ENCODE measurements around the gene PMEL. TPM values are rescaled to one million over a fixed set of nuclear protein-coding genes. Genes with fewer than 3 reads are reported as not detected.

PMEL gene
- total RNA-seq, 1 experiment from 2014 or later: 2.0 TPM

DNA sequence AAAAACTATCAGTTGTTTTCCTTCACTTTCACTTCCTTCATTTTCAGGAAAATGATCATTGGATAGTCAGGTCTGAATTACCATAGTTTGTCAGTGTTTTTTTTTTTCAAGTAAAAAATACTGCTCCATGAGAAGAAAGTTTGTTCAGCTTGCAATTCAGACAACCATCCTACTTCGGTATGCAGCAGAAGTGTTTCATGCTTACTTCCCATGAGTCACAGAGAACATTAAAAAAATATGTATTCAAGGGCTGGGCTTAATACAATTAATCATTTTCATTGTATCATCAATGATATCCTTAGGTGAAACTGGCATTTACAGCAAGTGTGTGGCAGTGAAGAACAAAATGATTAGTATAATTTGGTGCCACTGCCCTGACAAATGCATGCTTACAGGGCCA is 59.8 kb downstream of the PMEL start:
- ChIA-PET CTCF (interaction anchor here (0.6 kb wide), 1 partner anchor 90 kb away, joined by 3 read pairs; no protein-coding TSS in a partner anchor), POLR2A (ENCODE audit: unreplicated experiment) (interaction anchor here (0.7 kb wide), 1 partner anchor 297 kb away, joined by 13 read pairs; no protein-coding TSS in a partner anchor)
- Histone ChIP-seq H3K9ac (ENCODE audit: low read length) (no peak overlapping the region), H3K27me3 (ENCODE audit: low read length) (no peaks in the 10 kb centered on the region), H3K9me2 (replicated peaks; ENCODE audit: low read length) (no peaks in the 10 kb centered on the region), H4K20me1 (ENCODE audit: low read length) (no peaks in the 10 kb centered on the region), H3K9me3 (ENCODE audit: low read length) (no peaks in the 10 kb centered on the region), H3K27ac (ENCODE audit: low read length) (no peak overlapping the region), H3K79me2 (ENCODE audit: low read length) (no peaks in the 10 kb centered on the region), H3K4me3 (ENCODE audit: low read length) (no peak overlapping the region), H2AFZ (ENCODE audit: low read length) (no peak overlapping the region), H3K36me3 (ENCODE audit: low read depth, low read length) (no peaks in the 10 kb centered on the region), H3F3A (ENCODE audit: low read length, unreplicated experiment) (no peaks in the 10 kb centered on the region), H3K4me1 (ENCODE audit: insufficient read depth, low read length) (peaks cover 10% of the 10 kb centered on the region; the same call in 1 of the 2 replicates), H3K4me2 (ENCODE audit: low read length) (peak overlapping the region; percentile 56; the same call in 1 of the 2 replicates)
- ATAC-seq (peak; percentile 79), DNase-seq (peak; percentile 64)
- no TSS peak for BruUV-seq (replicated peaks)
- no peak for TF ChIP-seq CTCF (conservative IDR thresholded peaks at IDR 0.05; ENCODE audit: low read depth, low read length)
- no peak for TF ChIP-seq EZH2phosphoT487 (IDR thresholded peaks at IDR 0.05; ENCODE audit: borderline replicate concordance, low read length)
- TF ChIP-seq EZH2 (IDR thresholded peaks at IDR 0.05; ENCODE audit: low read length, unreplicated experiment): no peak
- intact Hi-C loops (cut with micrococcal nuclease): no loop called here

Other genes starting within 250 kb of the PMEL start
- 63.5 and 90.8 TPM in 2 replicates for gene BLOC1S1, start 250.0 kb downstream of the PMEL start, total RNA-seq (2014; rRNA removed)
- 4.6 and 5.1 TPM in 2 replicates for gene RDH5, start 245.6 kb downstream of the PMEL start, total RNA-seq (2014; rRNA removed)
- gene CD63, start 237.0 kb downstream of the PMEL start, total RNA-seq (2014; rRNA removed): 784 and 869 TPM in 2 replicates
- 7.1 and 17.4 TPM in 2 replicates for gene GDF11, start 222.9 kb downstream of the PMEL start, total RNA-seq (2014; rRNA removed)
- gene SARNP, start 148.3 kb downstream of the PMEL start, total RNA-seq (2014; rRNA removed): 103 and 108 TPM in 2 replicates
- 19.2 and 30.6 TPM in 2 replicates for gene ORMDL2, start 148.0 kb downstream of the PMEL start, total RNA-seq (2014; rRNA removed)
- 45.1 and 47.4 TPM in 2 replicates for gene DNAJC14, start 136.5 kb downstream of the PMEL start, total RNA-seq (2014; rRNA removed)
- 0.04 and 0.17 TPM in 2 replicates for gene MMP19, start 123.1 kb downstream of the PMEL start, total RNA-seq (2014; rRNA removed)
- gene PYM1, start 38.1 kb downstream of the PMEL start, total RNA-seq (2014; rRNA removed): 39.0 and 42.9 TPM in 2 replicates
- 27.2 and 41.5 TPM in 2 replicates for gene DGKA, start 34.9 kb downstream of the PMEL start, total RNA-seq (2014; rRNA removed)
- 63.0 and 68.2 TPM in 2 replicates for gene CDK2, start 788 bp upstream of the PMEL start, total RNA-seq (2014; rRNA removed)
- 48.8 and 50.6 TPM in 2 replicates for gene RAB5B, start 8.0 kb upstream of the PMEL start, total RNA-seq (2014; rRNA removed)
- 18.0 and 33.9 TPM in 2 replicates for gene SUOX, start 31.2 kb upstream of the PMEL start, total RNA-seq (2014; rRNA removed)
- 1.0 and 2.8 TPM in 2 replicates for gene IKZF4, start 55.0 kb upstream of the PMEL start, total RNA-seq (2014; rRNA removed)
- gene RPS26, start 75.9 kb upstream of the PMEL start, total RNA-seq (2014; rRNA removed): 183 and 320 TPM in 2 replicates
- gene ERBB3, start 114.1 kb upstream of the PMEL start, total RNA-seq (2014; rRNA removed): 28.0 and 40.6 TPM in 2 replicates
- 391 and 406 TPM in 2 replicates for gene PA2G4, start 138.5 kb upstream of the PMEL start, total RNA-seq (2014; rRNA removed)
- gene RPL41, start 150.6 kb upstream of the PMEL start, total RNA-seq (2014; rRNA removed): 3,106 and 3,551 TPM in 2 replicates
- gene ZC3H10, start 152.2 kb upstream of the PMEL start, total RNA-seq (2014; rRNA removed): 4.8 and 5.6 TPM in 2 replicates
- 120 and 176 TPM in 2 replicates for gene ESYT1, start 162.2 kb upstream of the PMEL start, total RNA-seq (2014; rRNA removed)
- 153 and 178 TPM in 2 replicates for gene MYL6B, start 186.5 kb upstream of the PMEL start, total RNA-seq (2014; rRNA removed)
- 1,385 and 1,597 TPM in 2 replicates for gene MYL6, start 192.3 kb upstream of the PMEL start, total RNA-seq (2014; rRNA removed)
- 38.4 and 39.4 TPM in 2 replicates for gene SMARCC2, start 223.4 kb upstream of the PMEL start, total RNA-seq (2014; rRNA removed)

Measured in PC-3 (cell line).